Panc1 (cell line): ENCODE measurements around the gene ADSS1. TPM values are rescaled to one million over a fixed set of nuclear protein-coding genes. Genes with fewer than 3 reads are reported as not detected.

Experiments
- ATAC-seq: fragments of 200-7000 bp; cut with Tn5 transposase; 2 replicates; pipeline ENCODE4 v1.9.1; 2020; ENCODE audit warnings: mild to moderate bottlenecking, moderate library complexity
- BruUV-seq: library from RNA; stranded (reverse); fragments of 400-500 nt; replicated peaks from 2 replicates; lab custom pipeline; 2021; lab: Mats Ljungman, UMichigan
- CTCF ChIA-PET: fragments of 300-600 bp; sonication (Branson Sonifier 250); formaldehyde crosslinking; loops from one replicate; lab custom pipeline; 2022; ENCODE audit warnings: antibody characterized with exemption; lab: Charles Lee
- POLR2A ChIA-PET: fragments of 300-600 bp; sonication (Branson Sonifier 250); formaldehyde crosslinking; loops from one replicate; lab custom pipeline; 2022; ENCODE audit warnings: antibody characterized with exemption; lab: Charles Lee
- DNase-seq: peaks from one replicate; pipeline ENCODE4 v3.0.0-alpha.2; 2010; ENCODE audit warnings: low read depth, low spot score
- H3K27ac ChIP-seq: 2 replicates; pipeline ENCODE4 v1.5.1; 2011; ENCODE audit warnings: mild to moderate bottlenecking, low read length, inconsistent platforms
- H3K27me3 ChIP-seq: fragments of 200-500 bp; sonication (Bioruptor generic); 2 replicates; pipeline ENCODE4 v1.6.0; 2014; ENCODE audit warnings: low read length, inconsistent platforms; ENCODE audit not compliant: control insufficient read depth, insufficient read depth
- H3K36me3 ChIP-seq: fragments of 200-500 bp; sonication (Bioruptor generic); 2 replicates; pipeline ENCODE4 v1.5.1; 2014; ENCODE audit warnings: inconsistent platforms, mild to moderate bottlenecking, low read length, moderate library complexity; ENCODE audit not compliant: control insufficient read depth, insufficient read depth
- H3K4me1 ChIP-seq: 2 replicates; pipeline ENCODE4 v1.5.1; 2011; ENCODE audit warnings: inconsistent platforms, mild to moderate bottlenecking, low read length, moderate library complexity; ENCODE audit not compliant: control insufficient read depth, insufficient read depth
- H3K4me3 ChIP-seq, 2 experiments: 2 replicates each; pipeline ENCODE4 v1.5.1; 2011 to 2012; ENCODE audit warnings: low read depth in 2 of 2, low read length in 2 of 2, mild to moderate bottlenecking in 2 of 2, inconsistent platforms in 1 of 2, moderate library complexity in 1 of 2
- H3K9me3 ChIP-seq: fragments of 200-500 bp; sonication (Bioruptor generic); 2 replicates; pipeline ENCODE4 v1.5.1; 2014; ENCODE audit warnings: low read depth, mild to moderate bottlenecking, inconsistent platforms, low read length, moderate library complexity; ENCODE audit not compliant: control insufficient read depth, insufficient read depth
- CTCF ChIP-seq: fragments of 450-650 bp; IDR thresholded peaks from 2 replicates; pipeline ENCODE4 v1.5.1; 2017; ENCODE audit warnings: mild to moderate bottlenecking
- POLR2AphosphoS5 ChIP-seq: IDR thresholded peaks from 2 replicates; pipeline ENCODE4 v1.6.1; 2012; ENCODE audit warnings: mild to moderate bottlenecking, low read depth, low read length, moderate library complexity
- REST ChIP-seq, 2 experiments: IDR thresholded peaks; 2 replicates each; pipeline ENCODE4 v1.6.1; 2011 to 2012; ENCODE audit warnings: low read depth in 2 of 2, control low read depth in 1 of 2, low read length in 1 of 2, mild to moderate bottlenecking in 1 of 2, moderate library complexity in 1 of 2; ENCODE audit not compliant: insufficient read depth in 1 of 2
- SIN3A ChIP-seq: IDR thresholded peaks from 2 replicates; pipeline ENCODE4 v1.6.1; 2012; ENCODE audit warnings: low read depth, mild to moderate bottlenecking, low read length, moderate library complexity, borderline replicate concordance; ENCODE audit not compliant: insufficient read depth
- TCF7L2 ChIP-seq: IDR thresholded peaks from 2 replicates; pipeline ENCODE4 v1.6.1; 2011; ENCODE audit warnings: mild to moderate bottlenecking, low read depth, low read length, inconsistent platforms
- in situ Hi-C: cut with HindIII; loops from 2 replicates; pipeline ENCODE4 v1.10.0; 2016; ENCODE audit warnings: low sequenced_read_pairs, low pct_unique_long_range_greater_than_20kb
- intact Hi-C: fragments of 100-400 bp; cut with micrococcal nuclease; formaldehyde crosslinking; loops from one replicate; pipeline ENCODE4 v1.10.0; 2022; ENCODE audit not compliant: unreplicated experiment
- total RNA-seq: library from RNA; stranded (reverse); gene quantifications from one replicate; pipeline ENCODE4 v1.2.1, GENCODE V29; 2021; ENCODE audit not compliant: unreplicated experiment

Gene ADSS1
- total RNA-seq, 1 experiment from 2014 or later: 9.4 TPM

GRCh38 chr14:104747876-104748275 lies 23.8 kb downstream of the ADSS1 start:
- no peak overlapping the region for H3K27ac ChIP-seq
- no peaks in the 10 kb centered on the region for H3K9me3 ChIP-seq
- no peak overlapping the region for H3K4me3 ChIP-seq
- BruUV-seq: no TSS peak
- no peaks in the 10 kb centered on the region for H3K27me3 ChIP-seq
- H3K36me3 ChIP-seq: no peaks in the 10 kb centered on the region
- DNase-seq: no peak
- no peak for ATAC-seq
- peaks cover 10% of the 10 kb centered on the region for H3K4me1 ChIP-seq
- POLR2A ChIA-PET: no interaction called here
- CTCF ChIA-PET: no interaction called here
- in situ Hi-C loops: no loop called here
- no peak for TF ChIP-seq REST (IDR thresholded peaks at IDR 0.05; ENCODE audit: insufficient read depth in 1 of 2, low read depth in 2 of 2, low read length in 1 of 2)
- TF ChIP-seq POLR2AphosphoS5: no peak
- no peak for TF ChIP-seq CTCF
- TF ChIP-seq TCF7L2: no peak
- no peak for TF ChIP-seq SIN3A
- intact Hi-C loops: no loop called here

GRCh38 chr14:104749111-104749649 lies 25.2 kb downstream of the ADSS1 start:
- CTCF ChIA-PET: no interaction called here

More at GRCh38 chr14:104749111-104749649, 25.2 kb downstream of the ADSS1 start:
- H3K4me1 ChIP-seq: peaks cover 12% of the 10 kb centered on the region
- no peak for TF ChIP-seq REST (IDR thresholded peaks at IDR 0.05; ENCODE audit: insufficient read depth in 1 of 2, low read depth in 2 of 2, low read length in 1 of 2)
- POLR2A ChIA-PET: no interaction called here
- no peak overlapping the region for H3K27ac ChIP-seq
- DNase-seq: no peak
- intact Hi-C loops (no loop called here), in situ Hi-C loops (no loop called here)
- BruUV-seq: no TSS peak
- ATAC-seq: no peak
- H3K36me3 ChIP-seq: peaks cover 3% of the 10 kb centered on the region; the same call in 1 of the 2 replicates
- H3K4me3 ChIP-seq: no peak overlapping the region
- H3K9me3 ChIP-seq: no peaks in the 10 kb centered on the region
- no peaks in the 10 kb centered on the region for H3K27me3 ChIP-seq
